HG02571 (cell line): ENCODE results near the gene APLP2.

Experiments used
- ATAC-seq: cut with Tn5 transposase; IDR thresholded peaks from one replicate; pipeline ENCODE4 v1.9.1; 2021; ENCODE audit warnings: mild to moderate bottlenecking, moderate library complexity; ENCODE audit not compliant: unreplicated experiment

Gene APLP2

GRCh38 chr11:130112071-130112830, 42.6 kb downstream of the APLP2 start:
- no peak for ATAC-seq

- ATAC-seq = no peak
Measured at GRCh38 chr11:130114281-130114680, 44.6 kb downstream of the APLP2 start.

- ATAC-seq = no peak
Measured at GRCh38 chr11:130114726-130115125, 45.0 kb downstream of the APLP2 start.

GRCh38 chr11:130115218-130115617, 45.5 kb downstream of the APLP2 start:
- ATAC-seq = no peak

GRCh38 chr11:130118165-130118564, 48.5 kb downstream of the APLP2 start:
- peak; percentile 93 for ATAC-seq

GRCh38 chr11:130118636-130119387, 49.1 kb downstream of the APLP2 start:
- ATAC-seq = peak; percentile 51

GRCh38 chr11:130120045-130120444, 50.4 kb downstream of the APLP2 start:
- no peak for ATAC-seq

GRCh38 chr11:130121445-130121978, 51.8 kb downstream of the APLP2 start:
- no peak for ATAC-seq

GRCh38 chr11:130122141-130122575, 52.5 kb downstream of the APLP2 start:
- no peak for ATAC-seq

GRCh38 chr11:130123414-130124040, 53.8 kb downstream of the APLP2 start:
- ATAC-seq = no peak

- no peak for ATAC-seq
Measured at GRCh38 chr11:130124096-130124495, 54.4 kb downstream of the APLP2 start.

- ATAC-seq = no peak
Measured at GRCh38 chr11:130125638-130126037, 55.9 kb downstream of the APLP2 start.

- no peak for ATAC-seq
Measured at GRCh38 chr11:130126516-130126915, 56.8 kb downstream of the APLP2 start.

- ATAC-seq = no peak
Measured at GRCh38 chr11:130127509-130127908, 57.8 kb downstream of the APLP2 start.

- ATAC-seq = no peak
Measured at GRCh38 chr11:130128626-130129025, 58.9 kb downstream of the APLP2 start.

GRCh38 chr11:130129922-130130321, 60.2 kb downstream of the APLP2 start:
- ATAC-seq = no peak

- ATAC-seq = no peak
Measured at GRCh38 chr11:130131961-130132850, 62.5 kb downstream of the APLP2 start.

- ATAC-seq = no peak
Measured at GRCh38 chr11:130133716-130134115, 64.0 kb downstream of the APLP2 start.

GRCh38 chr11:130136107-130136506, 66.4 kb downstream of the APLP2 start:
- ATAC-seq = no peak

GRCh38 chr11:130137999-130138398, 68.3 kb downstream of the APLP2 start:
- no peak for ATAC-seq
